HEK293 (cell line): ENCODE data around the gene RAB3GAP2.
"Not testable (repeated sequence)": the region's sequence is repeated elsewhere in the genome, so short reads cannot be mapped to it uniquely, and the experiment has no call there.

Experiments
- CTCF ChIA-PET: fragments of 350-600 bp; formaldehyde crosslinking; extraction: SDS; loops from one replicate; lab custom pipeline; 2021; ENCODE audit warnings: antibody characterized with exemption; lab: Yijun Ruan, JAX
- POLR2A ChIA-PET: fragments of 300-600 bp; formaldehyde crosslinking; extraction: SDS; loops from one replicate; lab custom pipeline; 2020; ENCODE audit warnings: antibody characterized with exemption, inconsistent platforms; lab: Yijun Ruan, JAX
- H3K27ac ChIP-seq: fragments of 200-500 bp; sonication (Bioruptor generic); 2 replicates; pipeline ENCODE4 v1.5.1; 2014; ENCODE audit warnings: low read depth, low read length, control low read depth, inconsistent platforms; ENCODE audit errors: extremely low read depth
- H3K36me3 ChIP-seq, 2 experiments: fragments of 200-500 bp in 1 of 2; sonication (Bioruptor generic) in 1 of 2; 1 replicate in 1 of 2; 2 replicates in 1 of 2; pipeline ENCODE4 v1.5.1; 2014 to 2017; ENCODE audit warnings: inconsistent platforms in 2 of 2, low read length in 2 of 2; ENCODE audit not compliant: control insufficient read depth in 2 of 2, insufficient read depth in 1 of 2
- H3K4me1 ChIP-seq: fragments of 200-500 bp; sonication (Bioruptor generic); 2 replicates; pipeline ENCODE4 v1.5.1; 2014; ENCODE audit warnings: mild to moderate bottlenecking, low read length, inconsistent platforms; ENCODE audit not compliant: control insufficient read depth, insufficient read depth
- H3K4me3 ChIP-seq: 2 replicates; pipeline ENCODE4 v1.5.1; 2011; ENCODE audit warnings: low read depth, mild to moderate bottlenecking, control low read depth, low read length, moderate library complexity
- H3K9me3 ChIP-seq: fragments of 200-500 bp; sonication (Bioruptor generic); 2 replicates; pipeline ENCODE4 v1.5.1; 2014; ENCODE audit warnings: low read depth, low read length, inconsistent platforms; ENCODE audit not compliant: control insufficient read depth, insufficient read depth
- BCL11A ChIP-seq: fragments of 450-650 bp; formaldehyde crosslinking; IDR thresholded peaks from 2 replicates; pipeline ENCODE4 v1.5.1; 2016; ENCODE audit warnings: low read depth, missing biosample characterization, missing genetic modification characterization
- OVOL3 ChIP-seq: fragments of 450-650 bp; formaldehyde crosslinking; IDR thresholded peaks from 2 replicates; pipeline ENCODE4 v1.5.1; 2016; ENCODE audit warnings: missing biosample characterization, missing genetic modification characterization
- SP2 ChIP-seq: fragments of 450-650 bp; formaldehyde crosslinking; IDR thresholded peaks from 2 replicates; pipeline ENCODE4 v1.5.1; 2016; ENCODE audit warnings: missing biosample characterization, missing genetic modification characterization
- ZBTB1 ChIP-seq: fragments of 450-650 bp; formaldehyde crosslinking; IDR thresholded peaks from 2 replicates; pipeline ENCODE4 v1.5.1; 2016; ENCODE audit warnings: missing biosample characterization, missing genetic modification characterization
- ZBTB6 ChIP-seq: fragments of 450-650 bp; formaldehyde crosslinking; IDR thresholded peaks from 2 replicates; pipeline ENCODE4 v1.5.1; 2017; ENCODE audit warnings: missing biosample characterization, missing genetic modification characterization
- ZBTB8A ChIP-seq: fragments of 450-650 bp; formaldehyde crosslinking; IDR thresholded peaks from 2 replicates; pipeline ENCODE4 v1.5.1; 2016; ENCODE audit warnings: missing biosample characterization, missing genetic modification characterization
- ZFP3 ChIP-seq: fragments of 450-650 bp; formaldehyde crosslinking; IDR thresholded peaks from 2 replicates; pipeline ENCODE4 v1.5.1; 2016; ENCODE audit warnings: low read depth, missing biosample characterization, missing genetic modification characterization
- ZIC2 ChIP-seq: fragments of 450-650 bp; formaldehyde crosslinking; IDR thresholded peaks from 2 replicates; pipeline ENCODE4 v1.5.1; 2016; ENCODE audit warnings: missing biosample characterization, missing genetic modification characterization
- ZNF10 ChIP-seq: fragments of 450-650 bp; formaldehyde crosslinking; IDR thresholded peaks from 2 replicates; pipeline ENCODE4 v1.5.1; 2017; ENCODE audit warnings: missing biosample characterization, missing genetic modification characterization
- ZNF140 ChIP-seq: fragments of 450-650 bp; formaldehyde crosslinking; IDR thresholded peaks from 2 replicates; pipeline ENCODE4 v1.5.1; 2016; ENCODE audit warnings: missing biosample characterization, missing genetic modification characterization
- ZNF146 ChIP-seq: fragments of 450-650 bp; formaldehyde crosslinking; IDR thresholded peaks from 2 replicates; pipeline ENCODE4 v1.5.1; 2016; ENCODE audit warnings: missing biosample characterization, missing genetic modification characterization
- ZNF214 ChIP-seq: fragments of 450-650 bp; formaldehyde crosslinking; IDR thresholded peaks from 2 replicates; pipeline ENCODE4 v1.5.1; 2017; ENCODE audit warnings: missing biosample characterization, mild to moderate bottlenecking, missing genetic modification characterization, borderline replicate concordance
- ZNF292 ChIP-seq: fragments of 450-650 bp; formaldehyde crosslinking; IDR thresholded peaks from 2 replicates; pipeline ENCODE4 v1.5.1; 2016; ENCODE audit warnings: low read depth, missing biosample characterization, missing genetic modification characterization, borderline replicate concordance
- ZNF362 ChIP-seq: fragments of 450-650 bp; formaldehyde crosslinking; IDR thresholded peaks from 2 replicates; pipeline ENCODE4 v1.5.1; 2016; ENCODE audit warnings: missing biosample characterization, missing genetic modification characterization
- ZNF391 ChIP-seq: fragments of 450-650 bp; formaldehyde crosslinking; IDR thresholded peaks from 2 replicates; pipeline ENCODE4 v1.5.1; 2016; ENCODE audit warnings: low read depth, missing biosample characterization, missing genetic modification characterization, borderline replicate concordance
- ZNF544 ChIP-seq: fragments of 450-650 bp; formaldehyde crosslinking; IDR thresholded peaks from 2 replicates; pipeline ENCODE4 v1.5.0; 2017; ENCODE audit warnings: missing biosample characterization, missing genetic modification characterization
- ZNF560 ChIP-seq: fragments of 450-650 bp; formaldehyde crosslinking; IDR thresholded peaks from 2 replicates; pipeline ENCODE4 v1.5.1; 2017; ENCODE audit warnings: missing biosample characterization, missing genetic modification characterization, borderline replicate concordance
- ZNF610 ChIP-seq: fragments of 450-650 bp; formaldehyde crosslinking; IDR thresholded peaks from 2 replicates; pipeline ENCODE4 v1.5.1; 2016; ENCODE audit warnings: missing biosample characterization, missing genetic modification characterization, borderline replicate concordance
- ZNF626 ChIP-seq: fragments of 450-650 bp; sonication (Bioruptor Pico); formaldehyde crosslinking; IDR thresholded peaks from 2 replicates; pipeline ENCODE4 v1.5.1; 2018; ENCODE audit warnings: missing biosample characterization, missing genetic modification characterization, inconsistent platforms
- ZNF645 ChIP-seq: fragments of 450-650 bp; formaldehyde crosslinking; IDR thresholded peaks from 2 replicates; pipeline ENCODE4; 2016; ENCODE audit warnings: missing biosample characterization, missing genetic modification characterization
- ZNF660 ChIP-seq: fragments of 450-650 bp; IDR thresholded peaks from 2 replicates; pipeline ENCODE4 v1.5.1; 2018; ENCODE audit warnings: missing biosample characterization, mild to moderate bottlenecking, missing genetic modification characterization
- ZNF701 ChIP-seq: fragments of 450-650 bp; formaldehyde crosslinking; IDR thresholded peaks from 2 replicates; pipeline ENCODE4 v1.5.1; 2016; ENCODE audit warnings: missing biosample characterization, missing genetic modification characterization
- ZNF791 ChIP-seq: fragments of 450-650 bp; formaldehyde crosslinking; IDR thresholded peaks from 2 replicates; pipeline ENCODE4 v1.5.1; 2016; ENCODE audit warnings: missing biosample characterization, missing genetic modification characterization
- ZNF830 ChIP-seq: fragments of 450-650 bp; IDR thresholded peaks from 2 replicates; pipeline ENCODE4 v1.5.0; 2018; ENCODE audit warnings: missing biosample characterization, missing genetic modification characterization, low read depth, mild to moderate bottlenecking, moderate library complexity
- ZNF837 ChIP-seq: fragments of 450-650 bp; formaldehyde crosslinking; IDR thresholded peaks from 2 replicates; pipeline ENCODE4 v1.5.1; 2016; ENCODE audit warnings: missing biosample characterization, missing genetic modification characterization
- TF ChIP-seq, protein P1 (sequence below): fragments of 450-650 bp; formaldehyde crosslinking; IDR thresholded peaks from 2 replicates; pipeline ENCODE4 v1.5.1; 2017; ENCODE audit warnings: missing biosample characterization, missing genetic modification characterization
- TF ChIP-seq, protein P2 (sequence below): fragments of 450-650 bp; formaldehyde crosslinking; IDR thresholded peaks from 2 replicates; pipeline ENCODE4 v1.5.1; 2016; ENCODE audit warnings: missing biosample characterization, missing genetic modification characterization

RAB3GAP2 gene

DNA sequence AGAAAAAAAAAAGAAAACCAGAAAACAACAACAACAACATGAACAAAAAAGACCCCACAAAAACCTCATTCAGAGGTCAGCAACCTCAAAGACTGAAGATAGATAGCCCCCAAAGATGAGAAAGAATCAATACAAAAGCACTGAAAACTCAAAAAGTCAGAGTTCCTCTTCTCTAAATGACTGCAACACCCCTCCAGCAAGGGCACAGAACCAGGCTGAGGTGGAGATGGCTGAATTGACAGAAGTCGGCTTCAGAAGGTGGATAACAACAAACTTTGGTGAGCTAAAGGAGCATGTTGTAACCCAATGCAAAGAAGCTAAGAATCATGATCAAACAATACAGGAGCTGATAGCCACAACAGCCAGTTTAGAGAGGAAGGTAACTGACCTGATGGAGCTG is 17.0 kb downstream of the RAB3GAP2 start:
- Histone ChIP-seq H3K4me1 (no peaks in the 10 kb centered on the region), H3K27ac (no peak overlapping the region), H3K4me3 (no peak overlapping the region), H3K36me3 (peaks cover 4 to 23% of the 10 kb centered on the region in 2 experiments; a peak in 2 of 3 replicates), H3K9me3 (no peaks in the 10 kb centered on the region)
- ChIA-PET POLR2A (no interaction called here), CTCF (no interaction called here)
- no peak for TF ChIP-seq ZBTB6
- TF ChIP-seq ZNF146: no peak
- TF ChIP-seq ZNF391 (tag by site-specific recombination): no peak
- TF ChIP-seq ZBTB8A (tag by site-specific recombination): no peak
- no peak for TF ChIP-seq ZNF140 (tag by site-specific recombination)
- TF ChIP-seq BCL11A (tag by site-specific recombination): no peak
- no peak for TF ChIP-seq ZNF830 (tag by site-specific recombination)
- no peak for TF ChIP-seq ZNF645 (tag by site-specific recombination)
- no peak for TF ChIP-seq ZNF362 (tag by site-specific recombination)
- TF ChIP-seq, protein P1, sequence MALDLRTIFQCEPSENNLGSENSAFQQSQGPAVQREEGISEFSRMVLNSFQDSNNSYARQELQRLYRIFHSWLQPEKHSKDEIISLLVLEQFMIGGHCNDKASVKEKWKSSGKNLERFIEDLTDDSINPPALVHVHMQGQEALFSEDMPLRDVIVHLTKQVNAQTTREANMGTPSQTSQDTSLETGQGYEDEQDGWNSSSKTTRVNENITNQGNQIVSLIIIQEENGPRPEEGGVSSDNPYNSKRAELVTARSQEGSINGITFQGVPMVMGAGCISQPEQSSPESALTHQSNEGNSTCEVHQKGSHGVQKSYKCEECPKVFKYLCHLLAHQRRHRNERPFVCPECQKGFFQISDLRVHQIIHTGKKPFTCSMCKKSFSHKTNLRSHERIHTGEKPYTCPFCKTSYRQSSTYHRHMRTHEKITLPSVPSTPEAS (tag by site-specific recombination): no peak
- TF ChIP-seq, protein P2, sequence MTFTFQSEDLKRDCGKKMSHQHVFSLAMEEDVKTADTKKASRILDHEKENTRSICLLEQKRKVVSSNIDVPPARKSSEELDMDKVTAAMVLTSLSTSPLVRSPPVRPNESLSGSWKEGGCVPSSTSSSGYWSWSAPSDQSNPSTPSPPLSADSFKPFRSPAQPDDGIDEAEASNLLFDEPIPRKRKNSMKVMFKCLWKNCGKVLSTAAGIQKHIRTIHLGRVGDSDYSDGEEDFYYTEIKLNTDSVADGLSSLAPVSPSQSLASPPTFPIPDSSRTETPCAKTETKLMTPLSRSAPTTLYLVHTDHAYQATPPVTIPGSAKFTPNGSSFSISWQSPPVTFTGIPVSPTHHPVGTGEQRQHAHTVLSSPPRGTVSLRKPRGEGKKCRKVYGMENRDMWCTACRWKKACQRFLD (tag by site-specific recombination): no peak
- no peak for TF ChIP-seq ZNF560 (tag by site-specific recombination)
- no peak for TF ChIP-seq ZNF660 (tag by site-specific recombination)
- no peak for TF ChIP-seq ZNF214 (tag by site-specific recombination)
- TF ChIP-seq ZIC2 (tag by site-specific recombination): no peak
- no peak for TF ChIP-seq ZNF10 (tag by site-specific recombination)

DNA sequence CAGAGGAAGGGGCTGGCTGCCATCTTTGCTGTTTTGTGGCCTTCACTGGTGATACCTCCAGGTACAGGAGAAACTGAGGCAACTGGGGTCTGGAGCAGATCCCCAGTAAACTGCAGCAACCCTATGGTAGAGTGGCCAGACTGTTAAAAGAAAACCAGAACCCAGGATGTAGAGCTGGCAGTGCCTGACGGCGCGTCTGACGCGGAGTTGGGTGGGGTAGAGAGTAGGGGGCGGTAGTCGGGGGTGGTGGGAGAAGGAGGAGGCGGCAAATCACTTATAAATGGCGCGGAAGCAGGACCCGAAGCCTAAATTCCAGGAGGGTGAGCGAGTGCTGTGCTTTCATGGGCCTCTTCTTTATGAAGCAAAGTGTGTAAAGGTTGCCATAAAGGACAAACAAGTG is 19.0 kb downstream of the RAB3GAP2 start:
- peaks cover 4 to 31% of the 10 kb centered on the region in 2 experiments; a peak in 2 of 3 replicates for H3K36me3 ChIP-seq
- H3K27ac ChIP-seq: not testable (repeated sequence)

DNA sequence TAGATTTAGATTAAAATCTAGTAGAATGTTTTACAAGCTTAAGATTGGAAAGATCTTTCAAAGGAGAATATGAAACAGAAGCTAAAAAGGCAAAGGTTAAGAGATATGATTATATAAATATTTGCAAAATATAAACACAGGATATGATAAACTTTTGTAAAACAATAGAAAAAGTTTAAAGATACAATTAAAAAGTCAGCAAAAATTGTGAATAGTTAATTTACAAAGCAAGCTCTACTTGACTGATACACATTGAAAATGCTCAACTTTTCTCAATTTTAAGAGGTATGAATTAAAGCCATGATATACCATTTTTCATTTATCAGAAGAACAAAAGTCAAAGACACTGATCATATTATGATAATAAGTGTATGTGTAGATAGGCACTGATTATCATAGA is 21.0 kb downstream of the RAB3GAP2 start:
- Histone ChIP-seq H3K36me3 (peaks cover 4 to 33% of the 10 kb centered on the region in 2 experiments; a peak in 2 of 3 replicates), H3K27ac (no peak overlapping the region), H3K4me1 (no peaks in the 10 kb centered on the region), H3K9me3 (no peaks in the 10 kb centered on the region), H3K4me3 (no peak overlapping the region)
- ChIA-PET POLR2A (no interaction called here), CTCF (no interaction called here)
- no peak for TF ChIP-seq ZNF292 (tag by site-specific recombination)
- TF ChIP-seq ZFP3 (tag by site-specific recombination): no peak
- no peak for TF ChIP-seq ZNF791 (tag by site-specific recombination)
- no peak for TF ChIP-seq ZNF610 (tag by site-specific recombination)
- no peak for TF ChIP-seq ZNF626 (tag by site-specific recombination)
- no peak for TF ChIP-seq ZNF544 (tag by site-specific recombination)
- TF ChIP-seq ZNF701 (tag by site-specific recombination): no peak
- TF ChIP-seq ZNF645 (tag by site-specific recombination): no peak
- no peak for TF ChIP-seq SP2
- no peak for TF ChIP-seq ZBTB1 (tag by site-specific recombination)
- TF ChIP-seq OVOL3 (tag by site-specific recombination): no peak
- TF ChIP-seq ZNF837 (tag by site-specific recombination): no peak

More for the DNA sequence above, 19.0 kb downstream of the RAB3GAP2 start:
- H3K4me3 ChIP-seq, H3K9me3 ChIP-seq, POLR2A ChIA-PET, CTCF ChIA-PET, H3K4me1 ChIP-seq: not testable (repeated sequence)
